ENCODE results near the gene RAB44.

DNA sequence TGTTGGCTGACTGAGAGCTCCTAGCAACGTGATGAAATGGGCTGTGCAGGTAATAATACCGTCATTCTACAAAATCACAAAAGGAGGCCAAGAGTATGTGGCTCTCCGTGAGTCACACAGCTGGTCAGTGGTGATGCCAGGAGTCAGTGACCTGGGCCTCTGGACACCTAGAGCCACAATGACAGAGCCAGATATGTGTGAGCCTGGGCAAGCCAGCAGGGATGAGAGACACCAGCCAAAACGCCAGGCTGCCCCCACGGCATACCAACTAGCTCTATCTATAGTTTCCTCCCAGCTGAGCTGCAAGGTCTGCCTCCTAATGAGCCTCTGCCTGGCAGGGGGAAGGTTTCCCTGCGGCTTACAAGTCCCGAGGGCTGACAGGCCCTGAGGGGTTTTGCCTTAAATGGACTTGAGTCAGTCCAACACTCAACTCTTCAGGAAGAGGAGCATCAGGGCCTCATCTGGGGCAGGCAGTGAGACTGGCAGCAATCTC is 71.6 kb downstream of the RAB44 start:
- no peak for TF ChIP-seq EZH2 (IDR thresholded peaks at IDR 0.05; ENCODE audit: borderline replicate concordance, insufficient read depth, low read depth, low read length, poor library complexity, severe bottlenecking)
- TF ChIP-seq, protein P1, sequence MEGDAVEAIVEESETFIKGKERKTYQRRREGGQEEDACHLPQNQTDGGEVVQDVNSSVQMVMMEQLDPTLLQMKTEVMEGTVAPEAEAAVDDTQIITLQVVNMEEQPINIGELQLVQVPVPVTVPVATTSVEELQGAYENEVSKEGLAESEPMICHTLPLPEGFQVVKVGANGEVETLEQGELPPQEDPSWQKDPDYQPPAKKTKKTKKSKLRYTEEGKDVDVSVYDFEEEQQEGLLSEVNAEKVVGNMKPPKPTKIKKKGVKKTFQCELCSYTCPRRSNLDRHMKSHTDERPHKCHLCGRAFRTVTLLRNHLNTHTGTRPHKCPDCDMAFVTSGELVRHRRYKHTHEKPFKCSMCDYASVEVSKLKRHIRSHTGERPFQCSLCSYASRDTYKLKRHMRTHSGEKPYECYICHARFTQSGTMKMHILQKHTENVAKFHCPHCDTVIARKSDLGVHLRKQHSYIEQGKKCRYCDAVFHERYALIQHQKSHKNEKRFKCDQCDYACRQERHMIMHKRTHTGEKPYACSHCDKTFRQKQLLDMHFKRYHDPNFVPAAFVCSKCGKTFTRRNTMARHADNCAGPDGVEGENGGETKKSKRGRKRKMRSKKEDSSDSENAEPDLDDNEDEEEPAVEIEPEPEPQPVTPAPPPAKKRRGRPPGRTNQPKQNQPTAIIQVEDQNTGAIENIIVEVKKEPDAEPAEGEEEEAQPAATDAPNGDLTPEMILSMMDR (IDR thresholded peaks at IDR 0.05) = no peak
